Esophagus muscularis mucosa (tissue), 4 donors: ENCODE data around the gene ARHGDIA. TPM values are rescaled to one million over a fixed set of nuclear protein-coding genes. Genes with fewer than 3 reads are reported as not detected.
A peak's percentile ranks its signal among the peaks of the same experiment; 100 is the strongest.

Experiments
- DNase-seq: peaks from one replicate; pipeline ENCODE4 v3.0.0-alpha.2; 2017; ENCODE audit errors: extremely low spot score
- H3K27ac ChIP-seq, 4 donors: fragments of 200-600 bp; sonication (generic); replicated peaks in 1 of 4; 1 replicate in 3 of 4; 2 replicates in 1 of 4; pipeline ENCODE4 v1.5.1; 2016 to 2019; ENCODE audit warnings: mild to moderate bottlenecking in 1 of 4
- H3K27me3 ChIP-seq, 4 donors: fragments of 200-600 bp; sonication (generic); one replicate each; pipeline versions ENCODE4 v1.5.1 to v1.6.0; 2016 to 2019
- H3K36me3 ChIP-seq, 4 donors: fragments of 200-600 bp; sonication (generic); one replicate each; pipeline ENCODE4 v1.5.1; 2016 to 2019
- H3K4me1 ChIP-seq, 4 donors: fragments of 200-600 bp; sonication (generic); one replicate each; pipeline ENCODE4 v1.5.1; 2016 to 2019
- H3K4me3 ChIP-seq, 4 donors: fragments of 200-600 bp; sonication (generic); 1 replicate in 2 of 4; 2 replicates in 2 of 4; pipeline ENCODE4 v1.5.1; 2016 to 2019; ENCODE audit warnings: mild to moderate bottlenecking in 4 of 4, moderate library complexity in 1 of 4
- H3K9me3 ChIP-seq, 4 donors: fragments of 200-600 bp; sonication (generic); 1 replicate in 3 of 4; 2 replicates in 1 of 4; pipeline ENCODE4 v1.5.1; 2016 to 2019
- CTCF ChIP-seq, 3 experiments: fragments of 200-600 bp in 2 of 3; fragments of 450-650 bp in 1 of 3; sonication (generic) in 2 of 3; IDR thresholded peaks; one replicate each; pipeline ENCODE4 v1.5.1; 2017 to 2019; ENCODE audit warnings: antibody characterized with exemption in 3 of 3, mild to moderate bottlenecking in 2 of 3, moderate library complexity in 1 of 3
- EP300 ChIP-seq: sonication (generic); formaldehyde crosslinking; IDR thresholded peaks from one replicate; pipeline ENCODE4 v1.6.1; 2017; ENCODE audit warnings: antibody characterized with exemption
- POLR2A ChIP-seq: fragments of 450-650 bp; IDR thresholded peaks from one replicate; pipeline ENCODE4 v1.6.1; 2017; ENCODE audit warnings: antibody characterized with exemption, moderate library complexity, mild to moderate bottlenecking, low read depth
- POLR2AphosphoS5 ChIP-seq, 2 donors: sonication (generic); formaldehyde crosslinking; IDR thresholded peaks; one replicate each; pipeline ENCODE4 v1.6.1; 2017; ENCODE audit warnings: antibody characterized with exemption in 2 of 2
- WGBS: methylation state at CpG from one replicate; pipeline ENCODE4 v1.1.5; 2018; 5-methylcytosine and 5-hydroxymethylcytosine counted together
- intact Hi-C: fragments of 100-400 bp; cut with DNase I; formaldehyde crosslinking; loops from one replicate; pipeline ENCODE4 v1.15.1; 2023
- total RNA-seq, 4 donors: library from RNA; depleted of rRNA; stranded (reverse); fragments of >200 nt; gene quantifications; one replicate each; pipeline versions ENCODE4 v1.1.0 to v1.2.1, GENCODE V29; 2016

Gene ARHGDIA
- total RNA-seq, 4 donors from 2014 or later, result 115 to 229 (median 202) TPM

- intact Hi-C loops, result no loop called here
- Histone ChIP-seq H3K27me3 (no peaks in the 10 kb centered on the region), H3K4me1 (peaks cover 24 to 50% (median 39%) of the 10 kb centered on the region in 4 donors), H3K36me3 (peaks cover 12 to 60% (median 56%) of the 10 kb centered on the region in 4 donors), H3K4me3 (no peak overlapping the region), H3K9me3 (no peaks in the 10 kb centered on the region), H3K27ac (peak overlapping the region in 2 of 4 donors; percentile 60 to 85)
- DNase-seq, result no peak
- no peak for TF ChIP-seq EP300
- no peak for TF ChIP-seq POLR2AphosphoS5 (IDR thresholded peaks at IDR 0.05)
- TF ChIP-seq CTCF (IDR thresholded peaks at IDR 0.05), result no peak
- TF ChIP-seq POLR2A, result no peak
- WGBS, result 92% methylated on average over 31 of the region's 32 CpGs
These were observed 41.5 kb upstream of the ARHGDIA start for GRCh38 chr17:81912441-81913309.

DNA sequence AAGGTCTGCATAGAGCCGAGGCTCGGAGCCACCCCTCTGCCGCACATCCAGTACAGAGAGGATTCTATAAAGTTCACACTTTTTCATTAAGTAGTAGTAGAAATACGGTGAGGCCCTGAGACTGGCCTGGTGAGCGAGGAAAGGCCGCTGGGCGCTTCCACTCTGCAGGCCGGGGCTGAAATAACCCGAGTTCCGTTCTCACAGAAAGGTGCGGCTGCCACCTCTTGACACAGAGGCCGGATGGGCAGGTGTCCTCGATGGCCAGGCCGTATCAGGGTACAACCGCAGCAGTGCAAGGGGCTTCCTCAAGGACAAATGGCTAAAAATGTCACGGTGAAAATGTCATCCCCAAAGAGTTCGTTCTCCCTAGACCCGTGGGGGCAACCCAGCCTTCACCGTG, 40.8 kb upstream of the ARHGDIA start:
- peaks cover 12 to 68% (median 62%) of the 10 kb centered on the region in 4 donors for H3K36me3 ChIP-seq
- H3K4me1 ChIP-seq, result peaks cover 19 to 43% (median 33%) of the 10 kb centered on the region in 4 donors
- H3K27ac ChIP-seq, result peak overlapping the region; percentile 60 to 85 (median 80)
- H3K9me3 ChIP-seq, result no peaks in the 10 kb centered on the region
- H3K27me3 ChIP-seq, result no peaks in the 10 kb centered on the region
- intact Hi-C loops, result no loop called here
- peak overlapping the region in 2 of 4 donors; percentile 27 to 84 for H3K4me3 ChIP-seq
- no peak for TF ChIP-seq CTCF (IDR thresholded peaks at IDR 0.05)
- TF ChIP-seq POLR2AphosphoS5 (IDR thresholded peaks at IDR 0.05), result no peak
- TF ChIP-seq EP300, result no peak
- no peak for TF ChIP-seq POLR2A
- DNase-seq, result no peak
- WGBS, result 94% methylated on average over 10 of the region's 19 CpGs

DNA sequence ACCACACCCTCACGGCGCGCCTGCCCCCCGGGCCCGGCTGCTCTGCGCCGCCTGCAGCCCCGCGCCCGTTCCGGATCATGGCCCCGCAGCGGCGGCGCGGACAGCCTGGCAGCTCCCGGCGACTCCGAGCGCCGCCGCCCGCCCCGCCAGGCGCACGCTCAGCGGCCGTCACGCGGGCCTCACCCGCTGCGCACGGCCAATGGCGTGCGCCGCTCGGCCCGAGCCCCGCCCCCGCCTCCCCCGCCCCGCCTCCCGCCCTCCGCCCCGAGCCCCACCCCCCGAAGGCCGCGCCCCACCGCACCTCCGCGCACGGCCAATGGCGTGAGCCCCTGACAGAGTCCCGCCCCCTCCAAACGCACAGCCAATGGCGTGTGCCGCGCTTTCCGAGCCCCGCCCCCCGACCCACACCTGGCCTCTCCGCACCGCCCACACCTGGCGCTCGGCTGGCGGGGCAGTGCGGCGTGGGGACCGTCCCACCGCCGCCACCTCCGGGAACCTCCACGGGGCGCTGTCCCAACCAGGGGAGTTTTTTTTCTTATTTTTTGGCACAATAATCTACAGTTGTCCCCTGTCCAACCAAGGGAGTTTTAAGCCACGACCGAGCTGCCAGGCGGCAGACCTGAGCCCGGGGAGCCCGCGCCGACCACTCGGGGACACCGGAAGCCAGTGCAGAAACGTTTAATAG, 40.3 kb upstream of the ARHGDIA start, which contains the start of gene PCYT2:
Gene PCYT2 (minus strand): TSS at position 123 of the 685 bp plus-strand sequence. CDS start 44 bp downstream, at position 79.
- Histone ChIP-seq H3K4me1 (peaks cover 15 to 37% (median 28%) of the 10 kb centered on the region in 4 donors), H3K9me3 (no peaks in the 10 kb centered on the region), H3K4me3 (peak within 1 kb of the TSS; percentile 62 to 84 (median 78)), H3K27me3 (no peaks in the 10 kb centered on the region), H3K36me3 (peaks cover 12 to 73% (median 66%) of the 10 kb centered on the region in 4 donors), H3K27ac (peak within 1 kb of the TSS; percentile 63 to 85 (median 80))
- WGBS, result 10% methylated on average over 23 of the region's 84 CpGs
- TF ChIP-seq POLR2A, result no peak
- TF ChIP-seq POLR2AphosphoS5 (IDR thresholded peaks at IDR 0.05), result no peak
- intact Hi-C loops, result no loop called here
- peak; percentile 97 for DNase-seq

DNA sequence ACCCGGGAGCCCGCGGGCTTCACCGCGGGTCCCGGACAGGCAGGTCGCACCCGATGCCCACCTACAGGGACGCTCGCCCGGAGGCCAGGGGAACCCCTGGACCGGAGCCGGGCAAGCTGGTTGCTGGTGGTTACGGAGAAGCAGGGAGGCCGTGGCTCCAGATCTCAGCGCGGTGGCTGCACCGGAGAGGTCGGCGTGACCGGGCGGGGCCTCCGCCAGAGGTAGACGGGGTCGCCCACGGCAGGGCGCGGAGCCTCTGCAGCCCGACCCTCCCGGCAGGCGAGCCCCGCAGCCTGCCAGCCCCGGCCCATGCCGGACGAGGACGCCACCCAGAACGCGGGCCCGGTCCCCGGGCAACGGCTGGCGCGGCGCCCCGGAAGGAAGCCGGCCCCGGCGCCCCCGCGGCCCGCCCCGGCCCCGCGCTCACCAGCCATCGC, 39.7 kb upstream of the ARHGDIA start:
- H3K4me1 ChIP-seq, result peaks cover 15 to 32% (median 22%) of the 10 kb centered on the region in 4 donors
- TF ChIP-seq POLR2A (no peak), POLR2AphosphoS5 (IDR thresholded peaks at IDR 0.05) (no peak), EP300 (no peak), CTCF (IDR thresholded peaks at IDR 0.05) (no peak)
- no peak for DNase-seq
- WGBS, result 0% methylated on average over 10 of the region's 55 CpGs
- no peaks in the 10 kb centered on the region for H3K9me3 ChIP-seq
- H3K27me3 ChIP-seq, result no peaks in the 10 kb centered on the region
- H3K27ac ChIP-seq, result peak overlapping the region; percentile 63 to 79 (median 70)
- peaks cover 12 to 75% (median 66%) of the 10 kb centered on the region in 4 donors for H3K36me3 ChIP-seq
- H3K4me3 ChIP-seq, result peak overlapping the region; percentile 62 to 84 (median 78)
- intact Hi-C loops, result no loop called here
